GM12801 (cell line): Measurements from ENCODE around the gene TREH.

Source experiments
- TF ChIP-seq, protein P1 (sequence below): IDR thresholded peaks from one replicate; pipeline ENCODE4 v1.5.1; 2011; ENCODE audit warnings: control low read depth; ENCODE audit not compliant: insufficient read length; ENCODE audit errors: extremely low read depth

TREH gene

DNA sequence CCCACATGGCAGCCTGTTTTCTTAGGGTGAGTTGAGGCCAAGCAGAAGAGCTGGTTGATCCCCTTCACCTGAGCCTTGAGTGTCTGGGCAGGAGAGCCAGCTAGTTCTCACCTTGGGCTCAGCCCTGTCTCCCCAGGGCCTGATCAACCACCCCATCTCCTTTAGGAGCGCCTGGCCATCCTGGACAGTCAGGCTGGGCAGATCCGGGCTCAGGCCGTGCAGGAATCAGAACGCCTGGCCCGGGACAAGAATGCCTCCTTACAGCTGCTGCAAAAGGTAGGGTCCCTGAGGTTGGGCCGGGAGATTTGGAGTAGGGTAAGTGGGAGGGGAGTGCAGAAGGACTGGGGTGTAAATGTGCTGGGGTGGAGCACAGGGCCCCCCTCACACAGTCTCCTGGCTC lies 40.7 kb downstream of the TREH start:
- TF ChIP-seq, protein P1, sequence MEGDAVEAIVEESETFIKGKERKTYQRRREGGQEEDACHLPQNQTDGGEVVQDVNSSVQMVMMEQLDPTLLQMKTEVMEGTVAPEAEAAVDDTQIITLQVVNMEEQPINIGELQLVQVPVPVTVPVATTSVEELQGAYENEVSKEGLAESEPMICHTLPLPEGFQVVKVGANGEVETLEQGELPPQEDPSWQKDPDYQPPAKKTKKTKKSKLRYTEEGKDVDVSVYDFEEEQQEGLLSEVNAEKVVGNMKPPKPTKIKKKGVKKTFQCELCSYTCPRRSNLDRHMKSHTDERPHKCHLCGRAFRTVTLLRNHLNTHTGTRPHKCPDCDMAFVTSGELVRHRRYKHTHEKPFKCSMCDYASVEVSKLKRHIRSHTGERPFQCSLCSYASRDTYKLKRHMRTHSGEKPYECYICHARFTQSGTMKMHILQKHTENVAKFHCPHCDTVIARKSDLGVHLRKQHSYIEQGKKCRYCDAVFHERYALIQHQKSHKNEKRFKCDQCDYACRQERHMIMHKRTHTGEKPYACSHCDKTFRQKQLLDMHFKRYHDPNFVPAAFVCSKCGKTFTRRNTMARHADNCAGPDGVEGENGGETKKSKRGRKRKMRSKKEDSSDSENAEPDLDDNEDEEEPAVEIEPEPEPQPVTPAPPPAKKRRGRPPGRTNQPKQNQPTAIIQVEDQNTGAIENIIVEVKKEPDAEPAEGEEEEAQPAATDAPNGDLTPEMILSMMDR = no peak

GRCh38 chr11:118636569-118637290 lies 42.7 kb downstream of the TREH start:
- TF ChIP-seq, protein P1 = no peak

DNA sequence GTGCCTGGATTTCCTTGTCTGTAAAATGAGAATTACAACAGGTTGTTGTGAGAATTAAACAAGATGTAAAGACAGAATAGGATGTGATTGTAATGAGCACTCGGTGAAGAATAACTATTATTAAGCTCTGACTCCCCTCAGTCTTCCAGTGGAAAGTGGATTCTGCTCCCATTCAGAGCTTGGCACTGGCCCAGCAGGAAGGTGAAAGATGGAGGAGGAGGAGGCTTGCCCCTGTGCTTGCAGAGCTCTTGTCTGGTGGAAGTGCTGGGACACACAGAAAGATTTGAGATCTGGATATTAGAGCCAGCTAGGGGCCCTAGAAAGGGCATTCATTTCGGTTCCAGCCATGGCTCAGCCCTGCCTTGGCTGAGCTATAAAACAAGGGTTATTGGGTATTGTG lies 43.8 kb downstream of the TREH start:
- TF ChIP-seq, protein P1 = no peak

DNA sequence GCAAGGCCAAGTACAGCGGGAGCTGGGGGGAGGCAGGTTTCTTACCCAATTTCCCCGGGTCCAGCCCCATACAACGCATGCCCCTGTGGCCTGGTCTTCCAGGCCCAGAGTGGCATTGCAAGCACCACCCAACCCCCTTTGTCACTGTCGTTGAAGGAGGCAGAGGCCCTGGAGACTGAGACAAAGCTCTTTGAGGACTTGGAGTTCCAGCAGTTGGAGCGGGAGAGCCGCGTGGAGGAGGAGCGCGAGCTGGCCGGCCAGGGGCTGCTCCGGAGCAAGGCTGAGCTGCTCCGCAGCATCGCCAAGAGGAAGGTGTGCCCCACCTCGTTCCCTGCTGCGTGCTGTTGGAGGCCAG lies 44.2 kb downstream of the TREH start:
- TF ChIP-seq, protein P1 = no peak

- TF ChIP-seq, protein P1 = no peak
These were observed 44.8 kb downstream of the TREH start for GRCh38 chr11:118634431-118635236.

DNA sequence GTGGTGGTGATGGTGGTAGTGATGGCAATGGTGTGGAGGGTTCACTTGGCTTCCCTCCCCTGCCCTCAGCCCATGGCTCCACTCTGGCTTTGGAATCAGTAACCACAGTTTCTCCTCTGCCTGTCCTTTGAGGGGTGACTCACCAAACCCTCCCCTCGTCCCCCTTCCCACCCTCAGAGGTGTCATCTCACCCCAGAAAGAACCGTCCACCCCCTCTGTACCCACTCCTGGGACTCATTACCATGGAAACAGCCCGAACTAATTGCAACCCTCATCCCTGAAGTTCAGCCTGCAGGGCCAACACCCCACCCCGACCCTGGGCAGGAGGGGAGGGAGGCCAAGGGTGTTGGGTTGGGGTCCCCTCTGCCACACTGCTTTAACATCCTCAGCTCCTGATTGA lies 45.5 kb downstream of the TREH start:
- TF ChIP-seq, protein P1 = no peak

DNA sequence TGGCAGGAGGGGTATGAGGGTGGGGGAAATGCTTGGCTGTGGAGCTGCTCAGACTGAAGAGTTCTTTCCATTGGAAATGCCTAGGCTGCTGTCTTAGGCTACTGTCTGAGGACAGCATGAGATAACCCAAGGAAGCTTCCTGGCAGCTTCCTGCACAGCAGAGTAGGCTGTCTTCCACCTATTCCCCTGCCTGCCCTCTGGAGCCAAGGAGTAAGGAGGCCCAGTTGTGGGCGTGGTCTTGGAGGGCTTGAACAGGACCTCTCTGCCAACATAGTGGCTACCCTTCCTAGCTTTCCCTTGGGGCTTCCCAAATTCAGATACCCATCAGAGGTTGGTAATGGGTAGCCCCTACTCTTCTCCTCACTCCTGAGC lies 46.1 kb downstream of the TREH start:
- TF ChIP-seq, protein P1 = no peak
